Skeletal muscle cell (primary cell): Measurements from ENCODE around the gene PGD.
"Not testable (repeated sequence)": the region's sequence is repeated elsewhere in the genome, so short reads cannot be mapped to it uniquely, and the experiment has no call there.

Source experiments
- DNase-seq: peaks from one replicate; pipeline ENCODE4 v3.0.0-alpha.2; 2010; ENCODE audit warnings: low read depth
- H3K4me3 ChIP-seq: 2 replicates; pipeline ENCODE4 v1.5.1; 2011; ENCODE audit warnings: low read depth, mild to moderate bottlenecking, control low read depth, low read length, moderate library complexity

The PGD gene

GRCh38 chr1:10457462-10457861 is 58.6 kb downstream of the PGD start:
- DNase-seq, H3K4me3 ChIP-seq: not testable (repeated sequence)

DNA sequence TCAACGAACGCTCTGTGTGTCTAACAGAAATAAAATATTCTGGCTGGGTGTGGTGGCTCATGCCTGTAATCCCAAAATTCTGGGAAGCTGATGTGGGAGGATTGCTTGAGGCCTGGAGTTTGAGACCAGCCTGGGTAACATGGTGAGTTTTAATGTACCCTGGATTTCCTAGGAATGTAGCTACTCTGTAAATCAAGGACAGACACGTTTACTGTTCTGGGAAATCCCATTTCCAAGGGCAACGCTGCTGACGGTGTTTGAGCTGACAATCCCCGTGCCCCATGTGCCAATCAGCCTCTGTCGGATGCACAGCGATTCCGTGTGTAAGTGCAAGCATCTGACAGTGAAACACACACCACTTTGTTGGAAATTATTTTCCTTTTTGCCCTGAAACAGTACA is 59.0 kb downstream of the PGD start:
- H3K4me3 ChIP-seq, result no peak overlapping the region
- no peak for DNase-seq

DNA sequence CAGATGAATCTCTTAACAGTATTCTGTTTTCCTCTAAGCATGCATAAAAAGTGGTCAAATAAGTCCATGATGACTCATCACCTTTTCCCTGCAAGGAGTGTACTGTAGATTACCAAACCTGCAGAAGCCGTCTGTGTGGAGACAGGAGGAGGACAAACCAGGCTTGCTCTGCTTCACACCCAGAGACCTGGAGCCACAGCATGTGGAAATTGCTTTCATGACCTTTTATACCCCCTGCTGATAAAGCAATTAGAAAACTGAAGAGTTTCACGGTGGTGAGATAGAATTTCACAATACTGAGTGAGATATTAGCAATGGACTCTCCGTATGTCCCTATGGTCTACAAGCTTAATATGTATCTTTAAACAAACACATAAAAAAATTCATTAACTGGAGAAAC is 60.3 kb downstream of the PGD start:
- DNase-seq, result peak; percentile 49
- no peak overlapping the region for H3K4me3 ChIP-seq

GRCh38 chr1:10467078-10467477 is 68.2 kb downstream of the PGD start:
- H3K4me3 ChIP-seq, result no peak overlapping the region
- no peak for DNase-seq

DNA sequence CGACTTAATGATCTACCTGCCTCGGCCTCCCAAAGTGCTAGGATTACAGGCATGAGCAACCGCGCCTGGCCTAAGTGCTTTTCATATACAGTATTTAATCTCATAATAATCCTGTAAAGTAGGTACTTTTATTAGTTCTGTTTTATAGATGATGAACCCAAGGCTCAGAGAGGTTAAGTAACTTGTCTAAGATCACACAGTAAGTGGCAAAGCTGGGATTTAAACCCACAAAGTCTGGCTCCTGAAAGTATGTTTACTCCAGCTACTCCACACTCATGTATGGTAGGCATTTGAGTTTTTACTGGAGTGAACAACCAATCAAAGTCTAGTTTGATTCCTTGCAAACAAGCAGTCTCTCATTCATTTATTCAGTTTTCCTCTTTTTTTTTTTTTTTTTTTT is 71.2 kb downstream of the PGD start:
- H3K4me3 ChIP-seq, result no peak overlapping the region
- no peak for DNase-seq
